Astrocyte (in vitro differentiated cells and primary cell): ENCODE measurements around the gene TMOD4. TPM values are rescaled to one million over a fixed set of nuclear protein-coding genes. Genes with fewer than 3 reads are reported as not detected.
"Not testable (repeated sequence)": the region's sequence is repeated elsewhere in the genome, so short reads cannot be mapped to it uniquely, and the experiment has no call there.

Experiments used
- DNase-seq: peaks from one replicate; pipeline ENCODE4 v3.0.0-alpha.2; 2010; ENCODE audit warnings: low read depth
- FAIRE-seq: peaks from 2 replicates; lab custom pipeline; 2011; peaks lifted over from hg19 to GRCh38; lab: Jason Lieb, UNC
- H2AFZ ChIP-seq: 2 replicates; pipeline ENCODE4 v1.6.0; 2012; ENCODE audit warnings: low read depth, low read length, inconsistent platforms
- H3K27ac ChIP-seq: 2 replicates; pipeline ENCODE4 v1.5.1; 2011; ENCODE audit warnings: low read depth, low read length, inconsistent platforms
- H3K27me3 ChIP-seq: 2 replicates; pipeline ENCODE4 v1.6.0; 2011; ENCODE audit warnings: low read length, inconsistent platforms; ENCODE audit not compliant: insufficient read depth
- H3K36me3 ChIP-seq: 2 replicates; pipeline ENCODE4 v1.5.1; 2011; ENCODE audit warnings: low read length, inconsistent platforms; ENCODE audit not compliant: insufficient read depth
- H3K4me1 ChIP-seq: 2 replicates; pipeline ENCODE4 v1.5.1; 2011; ENCODE audit warnings: low read length, inconsistent platforms; ENCODE audit not compliant: insufficient read depth
- H3K4me2 ChIP-seq: 2 replicates; pipeline ENCODE4 v1.6.0; 2012; ENCODE audit warnings: low read length, inconsistent platforms
- H3K4me3 ChIP-seq: 2 replicates; pipeline ENCODE4 v1.5.1; 2011; ENCODE audit warnings: low read depth, mild to moderate bottlenecking, low read length, inconsistent platforms; ENCODE audit not compliant: insufficient read depth
- H3K79me2 ChIP-seq: 2 replicates; pipeline ENCODE4 v1.6.0; 2012; ENCODE audit warnings: mild to moderate bottlenecking, low read length, inconsistent platforms; ENCODE audit not compliant: insufficient read depth
- H3K9ac ChIP-seq: 2 replicates; pipeline ENCODE4 v1.6.0; 2012; ENCODE audit warnings: mild to moderate bottlenecking, low read length, inconsistent platforms
- H3K9me3 ChIP-seq: 2 replicates; pipeline ENCODE4 v1.5.1; 2012; ENCODE audit warnings: low read depth, mild to moderate bottlenecking, low read length, inconsistent platforms; ENCODE audit not compliant: insufficient read depth
- H4K20me1 ChIP-seq: 2 replicates; pipeline ENCODE4 v1.6.0; 2012; ENCODE audit warnings: low read length, inconsistent platforms; ENCODE audit not compliant: insufficient read depth
- H3K27ac Mint-ChIP-seq: one replicate; pipeline ENCODE4 v1.8.0; 2021; ENCODE audit warnings: mild to moderate bottlenecking, mixed read lengths; ENCODE audit not compliant: unreplicated experiment
- H3K27me3 Mint-ChIP-seq: one replicate; pipeline ENCODE4 v1.8.0; 2021; ENCODE audit warnings: low read depth, mixed read lengths; ENCODE audit not compliant: unreplicated experiment
- H3K36me3 Mint-ChIP-seq: one replicate; pipeline ENCODE4 v1.8.0; 2021; ENCODE audit warnings: low read depth, mixed read lengths; ENCODE audit not compliant: unreplicated experiment
- H3K4me1 Mint-ChIP-seq: one replicate; pipeline ENCODE4 v1.8.0; 2021; ENCODE audit warnings: low read depth, mixed read lengths; ENCODE audit not compliant: unreplicated experiment
- H3K4me3 Mint-ChIP-seq: one replicate; pipeline ENCODE4 v1.8.0; 2021; ENCODE audit warnings: mild to moderate bottlenecking, moderate library complexity, mixed read lengths; ENCODE audit not compliant: unreplicated experiment
- H3K9me3 Mint-ChIP-seq: one replicate; pipeline ENCODE4 v1.8.0; 2021; ENCODE audit warnings: mild to moderate bottlenecking, mixed read lengths; ENCODE audit not compliant: unreplicated experiment
- EZH2 ChIP-seq: IDR thresholded peaks from 2 replicates; pipeline ENCODE4 v1.6.1; 2012; ENCODE audit warnings: mild to moderate bottlenecking, low read length, inconsistent platforms; ENCODE audit not compliant: insufficient read depth
- total RNA-seq: library from RNA; stranded (reverse); gene quantifications from 2 replicates; pipeline ENCODE4 v1.2.1, GENCODE V29; 2021
- TF ChIP-seq, protein P1 (sequence below): IDR thresholded peaks from 2 replicates; pipeline ENCODE4 v1.5.1; 2011; ENCODE audit warnings: low read depth, mild to moderate bottlenecking, inconsistent platforms, low read length, moderate library complexity; ENCODE audit not compliant: insufficient read depth

TMOD4 gene
- total RNA-seq, 1 donor from 2014 or later = 1.4 TPM

- Mint-ChIP-seq H3K4me3 (peak overlapping the region; percentile 99), H3K27me3 (no peaks in the 10 kb centered on the region), H3K9me3 (no peaks in the 10 kb centered on the region), H3K27ac (peak overlapping the region; percentile 100), H3K36me3 (peaks cover 2% of the 10 kb centered on the region), H3K4me1 (peaks cover 19% of the 10 kb centered on the region)
- TF ChIP-seq, protein P1, sequence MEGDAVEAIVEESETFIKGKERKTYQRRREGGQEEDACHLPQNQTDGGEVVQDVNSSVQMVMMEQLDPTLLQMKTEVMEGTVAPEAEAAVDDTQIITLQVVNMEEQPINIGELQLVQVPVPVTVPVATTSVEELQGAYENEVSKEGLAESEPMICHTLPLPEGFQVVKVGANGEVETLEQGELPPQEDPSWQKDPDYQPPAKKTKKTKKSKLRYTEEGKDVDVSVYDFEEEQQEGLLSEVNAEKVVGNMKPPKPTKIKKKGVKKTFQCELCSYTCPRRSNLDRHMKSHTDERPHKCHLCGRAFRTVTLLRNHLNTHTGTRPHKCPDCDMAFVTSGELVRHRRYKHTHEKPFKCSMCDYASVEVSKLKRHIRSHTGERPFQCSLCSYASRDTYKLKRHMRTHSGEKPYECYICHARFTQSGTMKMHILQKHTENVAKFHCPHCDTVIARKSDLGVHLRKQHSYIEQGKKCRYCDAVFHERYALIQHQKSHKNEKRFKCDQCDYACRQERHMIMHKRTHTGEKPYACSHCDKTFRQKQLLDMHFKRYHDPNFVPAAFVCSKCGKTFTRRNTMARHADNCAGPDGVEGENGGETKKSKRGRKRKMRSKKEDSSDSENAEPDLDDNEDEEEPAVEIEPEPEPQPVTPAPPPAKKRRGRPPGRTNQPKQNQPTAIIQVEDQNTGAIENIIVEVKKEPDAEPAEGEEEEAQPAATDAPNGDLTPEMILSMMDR = no peak
- no peak for TF ChIP-seq EZH2
- Histone ChIP-seq H3K4me3 (peak overlapping the region; percentile 98), H3K4me1 (peaks cover 24% of the 10 kb centered on the region), H3K36me3 (peaks cover 8% of the 10 kb centered on the region), H2AFZ (peak overlapping the region; percentile 72), H3K79me2 (peaks cover 42% of the 10 kb centered on the region), H3K27ac (peak overlapping the region; percentile 97), H3K9me3 (no peaks in the 10 kb centered on the region), H3K9ac (peak overlapping the region; percentile 100), H3K4me2 (peak overlapping the region; percentile 95), H4K20me1 (peaks cover 32% of the 10 kb centered on the region), H3K27me3 (no peaks in the 10 kb centered on the region)
- no peak for DNase-seq
- FAIRE-seq = no peak
Measured at GRCh38 chr1:151197863-151198253, 22.1 kb upstream of the TMOD4 start.

GRCh38 chr1:151196292-151196800 is 20.6 kb upstream of the TMOD4 start:
- peaks cover 15% of the 10 kb centered on the region for H3K4me1 ChIP-seq
- H3K27me3 ChIP-seq = no peaks in the 10 kb centered on the region
- H3K4me3 ChIP-seq = peak overlapping the region; percentile 1
- Mint-ChIP-seq H3K27ac (peak overlapping the region; percentile 91), H3K27me3 (no peaks in the 10 kb centered on the region), H3K4me1 (peaks cover 9% of the 10 kb centered on the region), H3K4me3 (no peak overlapping the region), H3K9me3 (no peaks in the 10 kb centered on the region), H3K36me3 (no peaks in the 10 kb centered on the region)
- DNase-seq (peak; percentile 75), FAIRE-seq (no peak)
- peaks cover 27% of the 10 kb centered on the region for H3K79me2 ChIP-seq
- peak overlapping the region; percentile 28 for H3K4me2 ChIP-seq
- H4K20me1 ChIP-seq = peaks cover 17% of the 10 kb centered on the region
- H2AFZ ChIP-seq = no peak overlapping the region
- peak overlapping the region; percentile 49 for H3K9ac ChIP-seq
- H3K27ac ChIP-seq = peak overlapping the region; percentile 66
- TF ChIP-seq EZH2 = no peak
- TF ChIP-seq, protein P1 = peak; percentile 61
- no peaks in the 10 kb centered on the region for H3K9me3 ChIP-seq
- H3K36me3 ChIP-seq = no peaks in the 10 kb centered on the region

DNA sequence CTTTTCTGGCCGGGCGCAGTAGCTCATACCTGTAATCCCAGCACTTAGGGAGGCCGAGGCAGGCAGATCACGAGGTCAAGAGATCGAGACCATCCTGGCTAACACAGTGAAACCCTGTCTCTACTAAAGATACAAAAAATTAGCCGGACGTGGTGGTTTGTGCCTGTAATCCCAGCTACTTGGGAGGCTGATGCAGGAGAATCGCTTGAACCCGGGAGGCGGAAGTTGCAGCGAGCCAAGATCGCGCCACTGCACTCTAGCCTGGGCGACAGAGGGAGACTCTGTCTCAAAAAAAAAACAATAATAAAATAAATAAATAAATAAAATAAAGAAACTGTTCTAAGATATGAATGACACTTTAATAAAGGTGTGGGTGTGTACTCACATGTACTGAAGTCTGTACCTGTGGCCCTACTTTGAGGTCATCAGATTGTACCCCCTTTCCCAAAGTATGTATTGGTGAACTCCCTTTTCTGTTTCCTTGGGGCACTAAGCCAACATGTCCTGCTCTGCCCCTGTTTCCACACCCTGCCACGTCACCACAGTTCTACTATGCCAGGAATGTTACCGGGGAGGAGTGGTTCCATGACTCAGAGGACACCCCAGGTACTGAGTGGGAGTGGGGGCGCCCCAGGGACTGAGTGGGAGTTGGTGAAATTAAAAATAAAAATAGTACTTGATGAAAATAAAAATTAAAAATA is 19.3 kb upstream of the TMOD4 start:
- H3K4me1 Mint-ChIP-seq, H3K27me3 Mint-ChIP-seq, H3K9me3 ChIP-seq, H3K27me3 ChIP-seq, H3K36me3 ChIP-seq, FAIRE-seq, H3K4me3 Mint-ChIP-seq, H3K4me3 ChIP-seq, H4K20me1 ChIP-seq, H3K36me3 Mint-ChIP-seq, H3K9me3 Mint-ChIP-seq: not testable (repeated sequence)
- DNase-seq = peak; percentile 78
- peaks cover 16% of the 10 kb centered on the region for H3K79me2 ChIP-seq
- H3K9ac ChIP-seq = peak overlapping the region; percentile 49
- peak overlapping the region; percentile 96 for H3K27ac Mint-ChIP-seq
- H3K4me1 ChIP-seq = peaks cover 10% of the 10 kb centered on the region
- peak overlapping the region; percentile 58 for H3K4me2 ChIP-seq
- H3K27ac ChIP-seq = peak overlapping the region; percentile 83
- H2AFZ ChIP-seq = peak overlapping the region; percentile 70
